ENCODE results near the gene MED16.
A peak's percentile ranks its signal among the peaks of the same experiment; 100 is the strongest.

MED16 gene

GRCh38 chr19:927351-927779 lies 34.4 kb upstream of the MED16 start:
- no peak for DNase-seq

GRCh38 chr19:926589-927350 lies 33.8 kb upstream of the MED16 start:
- peak; percentile 43 for DNase-seq

GRCh38 chr19:926323-926588 lies 33.3 kb upstream of the MED16 start:
- no peak for DNase-seq

- peak; percentile 87 for DNase-seq
Measured at GRCh38 chr19:925526-926322, 32.7 kb upstream of the MED16 start, which contains the start of gene ARID3A. ARID3A (plus strand) TSS chr19:926035; CDS start chr19:929529, 3,494 bp downstream.

GRCh38 chr19:925087-925525 lies 32.1 kb upstream of the MED16 start:
- DNase-seq = peak; percentile 52

- no peak for DNase-seq
Measured at GRCh38 chr19:924553-925086, 31.6 kb upstream of the MED16 start.

GRCh38 chr19:920051-920864 lies 27.3 kb upstream of the MED16 start:
- DNase-seq = peak; percentile 44

GRCh38 chr19:919199-920050 lies 26.4 kb upstream of the MED16 start:
- no peak for DNase-seq

- DNase-seq = no peak
Measured at GRCh38 chr19:918481-919198, 25.7 kb upstream of the MED16 start.

- no peak for DNase-seq
Measured at GRCh38 chr19:918152-918437, 25.1 kb upstream of the MED16 start.

GRCh38 chr19:917323-918151 lies 24.6 kb upstream of the MED16 start, which contains the start of gene KISS1R:
KISS1R (plus strand) TSS chr19:917333; CDS start chr19:917503, 170 bp downstream.
- no peak for DNase-seq

- DNase-seq = no peak
Measured at GRCh38 chr19:916645-917322, 23.8 kb upstream of the MED16 start.

- DNase-seq = peak; percentile 63
Measured at GRCh38 chr19:913080-913748, 20.2 kb upstream of the MED16 start, which contains the start of gene R3HDM4. R3HDM4 (minus strand) TSS chr19:913219; CDS start chr19:913157, 62 bp downstream.

GRCh38 chr19:912181-913079 lies 19.4 kb upstream of the MED16 start:
- DNase-seq = no peak

GRCh38 chr19:911197-912033 lies 18.4 kb upstream of the MED16 start:
- DNase-seq = no peak

GRCh38 chr19:907183-907853 lies 14.3 kb upstream of the MED16 start:
- no peak for DNase-seq

GRCh38 chr19:906480-906879 lies 13.5 kb upstream of the MED16 start:
- DNase-seq = no peak

Data from EL (cell line).